WERI-Rb-1 (cell line): ENCODE data around the gene DUOX2.

ENCODE experiments used
- DNase-seq: peaks from one replicate; pipeline ENCODE4 v3.0.0-alpha.2; 2020
- H3K27ac ChIP-seq: fragments of 250-450 bp; sonication (Bioruptor Pico); 2 replicates; pipeline ENCODE4 v1.5.1; 2020; ENCODE audit warnings: mild to moderate bottlenecking, moderate library complexity
- H3K27me3 ChIP-seq: fragments of 250-450 bp; sonication (Bioruptor Pico); 2 replicates; pipeline ENCODE4 v1.5.1; 2021; ENCODE audit warnings: mild to moderate bottlenecking, low read depth, moderate library complexity; ENCODE audit not compliant: insufficient read depth, severe bottlenecking
- H3K36me3 ChIP-seq: fragments of 250-450 bp; sonication (Bioruptor Pico); 2 replicates; pipeline ENCODE4 v1.5.1; 2020; ENCODE audit warnings: mild to moderate bottlenecking, moderate library complexity
- H3K4me3 ChIP-seq: 2 replicates; pipeline ENCODE4 v1.5.1; 2011; ENCODE audit warnings: low read depth, mild to moderate bottlenecking, control low read depth, low read length
- H3K9me3 ChIP-seq: fragments of 250-450 bp; sonication (Bioruptor Pico); 2 replicates; pipeline ENCODE4 v1.5.1; 2021; ENCODE audit warnings: mild to moderate bottlenecking, moderate library complexity; ENCODE audit not compliant: severe bottlenecking
- CTCF ChIP-seq: IDR thresholded peaks from 2 replicates; pipeline ENCODE4 v1.5.1; 2011; ENCODE audit warnings: low read depth, mild to moderate bottlenecking, control low read depth, inconsistent platforms, low read length

Gene DUOX2

DNA sequence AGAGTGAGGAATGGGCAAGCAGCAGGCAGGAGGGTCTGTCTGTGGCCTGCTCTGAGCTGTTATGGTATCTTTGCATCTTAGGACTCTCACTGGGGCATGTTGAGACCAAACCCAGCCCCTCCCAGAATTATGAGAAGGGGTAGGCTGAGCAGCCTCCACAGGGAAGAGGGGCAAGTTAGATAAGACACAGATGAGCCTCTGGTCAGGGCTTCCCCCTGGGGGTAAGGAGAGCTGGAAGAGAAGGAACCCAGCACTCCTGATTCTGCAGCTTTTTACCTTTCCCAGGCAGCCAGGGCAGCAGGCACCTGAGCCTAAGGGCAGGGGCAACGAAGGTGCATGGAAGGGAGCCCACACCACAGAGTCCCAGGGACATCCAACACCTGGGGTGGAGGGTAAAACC, 35.1 kb upstream of the DUOX2 start:
- Histone ChIP-seq H3K9me3 (no peaks in the 10 kb centered on the region), H3K27me3 (no peaks in the 10 kb centered on the region), H3K36me3 (no peaks in the 10 kb centered on the region), H3K27ac (no peak overlapping the region), H3K4me3 (no peak overlapping the region)
- DNase-seq = no peak
- no peak for TF ChIP-seq CTCF

- Histone ChIP-seq H3K27ac (no peak overlapping the region), H3K27me3 (no peaks in the 10 kb centered on the region), H3K9me3 (no peaks in the 10 kb centered on the region), H3K36me3 (no peaks in the 10 kb centered on the region), H3K4me3 (no peak overlapping the region)
- TF ChIP-seq CTCF = no peak
- DNase-seq = no peak
These were observed 34.4 kb upstream of the DUOX2 start for GRCh38 chr15:45148076-45149059.

DNA sequence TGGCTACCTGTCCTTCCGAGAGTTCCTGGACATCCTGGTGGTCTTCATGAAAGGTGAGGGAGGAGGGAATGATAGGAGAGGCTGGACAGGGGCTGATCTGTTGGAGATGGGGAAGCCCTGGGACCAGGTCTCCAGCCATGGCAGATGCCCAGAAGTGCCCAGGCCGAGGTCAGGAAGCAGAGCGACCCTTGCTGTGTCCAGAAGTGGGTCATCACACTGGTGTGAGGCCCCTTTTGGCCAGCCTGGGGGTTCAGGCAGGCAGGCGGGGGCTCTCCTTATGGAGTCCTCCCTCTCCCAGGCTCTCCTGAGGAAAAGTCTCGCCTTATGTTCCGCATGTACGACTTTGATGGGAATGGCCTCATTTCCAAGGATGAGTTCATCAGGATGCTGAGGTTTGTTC, 33.6 kb upstream of the DUOX2 start:
- no peak overlapping the region for H3K4me3 ChIP-seq
- no peak for TF ChIP-seq CTCF
- no peaks in the 10 kb centered on the region for H3K27me3 ChIP-seq
- no peaks in the 10 kb centered on the region for H3K36me3 ChIP-seq
- H3K27ac ChIP-seq = no peak overlapping the region
- DNase-seq = no peak
- H3K9me3 ChIP-seq = no peaks in the 10 kb centered on the region

GRCh38 chr15:45146405-45146804, 32.4 kb upstream of the DUOX2 start:
- no peak overlapping the region for H3K27ac ChIP-seq
- no peak overlapping the region for H3K4me3 ChIP-seq
- H3K9me3 ChIP-seq = no peaks in the 10 kb centered on the region
- H3K36me3 ChIP-seq = no peaks in the 10 kb centered on the region
- DNase-seq = no peak
- no peaks in the 10 kb centered on the region for H3K27me3 ChIP-seq
- no peak for TF ChIP-seq CTCF

- Histone ChIP-seq H3K4me3 (no peak overlapping the region), H3K9me3 (no peaks in the 10 kb centered on the region), H3K27ac (no peak overlapping the region), H3K36me3 (no peaks in the 10 kb centered on the region), H3K27me3 (no peaks in the 10 kb centered on the region)
- DNase-seq = no peak
- TF ChIP-seq CTCF = no peak
These were observed 30.8 kb upstream of the DUOX2 start for GRCh38 chr15:45144775-45145174.

GRCh38 chr15:45143946-45144345, 30.0 kb upstream of the DUOX2 start:
- Histone ChIP-seq H3K4me3 (no peak overlapping the region), H3K9me3 (no peaks in the 10 kb centered on the region), H3K27me3 (no peaks in the 10 kb centered on the region), H3K36me3 (no peaks in the 10 kb centered on the region), H3K27ac (no peak overlapping the region)
- DNase-seq = no peak
- TF ChIP-seq CTCF = no peak
